ENCODE data around the gene LRP1B. TPM values are rescaled to one million over a fixed set of nuclear protein-coding genes. Genes with fewer than 3 reads are reported as not detected.

The LRP1B gene
- polyA plus RNA-seq, 2 of the 4 experiments (the other 2 are of a cell fraction), result 0.03 TPM; not detected in 1

GRCh38 chr2:141055531-141055930 lies 1075.3 kb downstream of the LRP1B start (continued):
- no peak for TF ChIP-seq ZC3H11A (IDR thresholded peaks at IDR 0.05)
- no peak for TF ChIP-seq JUN (IDR thresholded peaks at IDR 0.05)
- TF ChIP-seq NPAS2 (CRISPR knock-in tag; IDR thresholded peaks at IDR 0.05; ENCODE audit: borderline replicate concordance), result no peak
- no peak for TF ChIP-seq HOXB13 (CRISPR knock-in tag; IDR thresholded peaks at IDR 0.05; ENCODE audit: low read depth)
- TF ChIP-seq FOSL2 (IDR thresholded peaks at IDR 0.05), result no peak
- TF ChIP-seq FOSL2 (CRISPR knock-in tag; IDR thresholded peaks at IDR 0.05), result no peak
- TF ChIP-seq HDAC2 (IDR thresholded peaks at IDR 0.05), result no peak
- TF ChIP-seq ZSCAN20 (CRISPR knock-in tag; IDR thresholded peaks at IDR 0.05), result no peak
- no peak for TF ChIP-seq FOXS1 (CRISPR knock-in tag; IDR thresholded peaks at IDR 0.05)
- no peak for TF ChIP-seq RARB (CRISPR knock-in tag; IDR thresholded peaks at IDR 0.05)

DNA sequence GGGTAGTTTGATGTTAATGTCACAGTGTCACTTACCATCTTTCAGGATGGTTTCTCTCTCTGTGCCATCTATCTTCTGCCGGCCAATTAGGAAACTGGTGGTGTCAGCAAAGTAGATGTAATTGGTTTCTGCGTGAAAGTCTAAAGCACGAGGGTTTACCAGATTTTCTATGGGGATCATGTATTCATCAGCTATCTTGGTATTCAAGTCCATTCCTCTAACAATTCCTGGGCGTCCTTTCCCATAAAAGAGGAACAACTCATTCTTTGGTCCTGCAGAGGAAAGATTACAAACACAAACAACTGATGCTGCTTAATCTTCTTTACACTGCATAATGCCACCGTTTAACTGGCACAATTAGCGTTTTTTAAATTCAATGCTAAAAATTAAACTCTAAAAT lies 1081.9 kb downstream of the LRP1B start:
- TF ChIP-seq MAZ (IDR thresholded peaks at IDR 0.05; ENCODE audit: borderline replicate concordance, low read depth, low read length) (no peak), PBX3 (IDR thresholded peaks at IDR 0.05) (no peak), CHD2 (IDR thresholded peaks at IDR 0.05; ENCODE audit: low read length, partially characterized antibody) (no peak), RAD21 (conservative IDR thresholded peaks at IDR 0.05 in 1 of 2, IDR thresholded peaks at IDR 0.05 in 1 of 2) (no peak), RFX5 (IDR thresholded peaks at IDR 0.05) (no peak), KDM5A (IDR thresholded peaks at IDR 0.05) (no peak), ZSCAN20 (CRISPR knock-in tag; IDR thresholded peaks at IDR 0.05) (no peak), NFE2L2 (conservative IDR thresholded peaks at IDR 0.05; ENCODE audit: low read length) (no peak), SMC3 (IDR thresholded peaks at IDR 0.05) (no peak), EHF (CRISPR knock-in tag; IDR thresholded peaks at IDR 0.05) (no peak)
- TF ChIP-seq, protein P1, sequence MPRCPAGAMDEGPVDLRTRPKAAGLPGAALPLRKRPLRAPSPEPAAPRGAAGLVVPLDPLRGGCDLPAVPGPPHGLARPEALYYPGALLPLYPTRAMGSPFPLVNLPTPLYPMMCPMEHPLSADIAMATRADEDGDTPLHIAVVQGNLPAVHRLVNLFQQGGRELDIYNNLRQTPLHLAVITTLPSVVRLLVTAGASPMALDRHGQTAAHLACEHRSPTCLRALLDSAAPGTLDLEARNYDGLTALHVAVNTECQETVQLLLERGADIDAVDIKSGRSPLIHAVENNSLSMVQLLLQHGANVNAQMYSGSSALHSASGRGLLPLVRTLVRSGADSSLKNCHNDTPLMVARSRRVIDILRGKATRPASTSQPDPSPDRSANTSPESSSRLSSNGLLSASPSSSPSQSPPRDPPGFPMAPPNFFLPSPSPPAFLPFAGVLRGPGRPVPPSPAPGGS (IDR thresholded peaks at IDR 0.05), result no peak
- Histone ChIP-seq H3K4me1 (no peaks in the 10 kb centered on the region), H3K4me3 (no peak overlapping the region), H3K27ac (no peak overlapping the region), H3K4me2 (no peak overlapping the region), H3K9me3 (no peaks in the 10 kb centered on the region)
- 41% methylated on average over 6 of the region's 6 CpGs for WGBS (ENCODE audit: missing lambda C conversion rate)
- no peak for FAIRE-seq
- ChIA-PET CTCF (no interaction called here), POLR2A (no interaction called here)
- no peak for DNase-seq (ENCODE audit: low read depth in 1 of 2, low spot score in 1 of 2)
- ATAC-seq, result no peak

DNA sequence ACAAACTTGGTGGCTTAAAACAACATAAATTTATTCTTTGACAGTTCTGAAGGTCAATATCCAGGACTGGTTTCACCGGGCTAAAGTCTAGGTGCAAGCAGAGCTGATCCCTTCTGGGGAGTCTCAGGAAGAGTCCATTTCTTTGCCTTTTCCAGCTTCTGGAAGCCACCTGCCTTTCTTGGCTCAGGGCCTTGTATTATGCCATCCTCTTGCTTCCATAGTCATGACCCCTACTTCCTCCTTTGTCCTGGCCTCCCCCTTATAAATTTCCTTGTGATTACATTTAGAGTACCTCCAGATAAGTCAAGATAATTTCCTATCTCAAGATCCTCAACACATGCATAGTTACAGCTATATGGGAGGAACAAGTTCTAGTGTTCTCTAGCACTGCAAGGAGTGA lies 1089.5 kb downstream of the LRP1B start:
- 50% methylated on average over 1 of the region's 1 CpG for WGBS (ENCODE audit: missing lambda C conversion rate)
- FAIRE-seq (no peak), DNase-seq (ENCODE audit: low read depth in 1 of 2, low spot score in 1 of 2) (no peak), ATAC-seq (no peak)
- H3K27ac ChIP-seq, result no peak overlapping the region
- TF ChIP-seq HOXB13 (CRISPR knock-in tag; IDR thresholded peaks at IDR 0.05; ENCODE audit: low read depth), result no peak
- POLR2A ChIA-PET, result no interaction called here
- H3K9me3 ChIP-seq, result no peaks in the 10 kb centered on the region
- H3K4me1 ChIP-seq, result no peaks in the 10 kb centered on the region
- H3K4me2 ChIP-seq, result no peak overlapping the region
- CTCF ChIA-PET, result no interaction called here
- H3K4me3 ChIP-seq, result no peak overlapping the region

- POLR2A ChIA-PET, result no interaction called here
- no peak for DNase-seq (ENCODE audit: low read depth in 1 of 2, low spot score in 1 of 2)
- Histone ChIP-seq H3K4me3 (no peak overlapping the region), H3K9me3 (no peaks in the 10 kb centered on the region), H3K4me1 (no peaks in the 10 kb centered on the region), H3K27ac (no peak overlapping the region), H3K4me2 (no peak overlapping the region)
- TF ChIP-seq KDM1A (IDR thresholded peaks at IDR 0.05; ENCODE audit: low read depth) (no peak), ZC3H11A (IDR thresholded peaks at IDR 0.05) (no peak), NR3C1 (IDR thresholded peaks at IDR 0.05) (no peak), CBX2 (IDR thresholded peaks at IDR 0.05; ENCODE audit: borderline replicate concordance, low read depth) (no peak), CHD4 (IDR thresholded peaks at IDR 0.05; ENCODE audit: borderline replicate concordance) (no peak), HEYL (CRISPR knock-in tag; IDR thresholded peaks at IDR 0.05) (no peak), MYC (IDR thresholded peaks at IDR 0.05; ENCODE audit: borderline replicate concordance, low read length) (no peak), RNF2 (IDR thresholded peaks at IDR 0.05; ENCODE audit: borderline replicate concordance, low read depth) (no peak), POLR2A (IDR thresholded peaks at IDR 0.05; ENCODE audit: low read length) (no peak), FOXS1 (CRISPR knock-in tag; IDR thresholded peaks at IDR 0.05) (no peak), BHLHE40 (IDR thresholded peaks at IDR 0.05; ENCODE audit: low read depth, low read length) (no peak), RARB (CRISPR knock-in tag; IDR thresholded peaks at IDR 0.05) (no peak), PHF8 (IDR thresholded peaks at IDR 0.05; ENCODE audit: borderline replicate concordance, low read depth) (no peak), EHMT2 (IDR thresholded peaks at IDR 0.05; ENCODE audit: low read depth) (no peak)
- TF ChIP-seq, protein P2, sequence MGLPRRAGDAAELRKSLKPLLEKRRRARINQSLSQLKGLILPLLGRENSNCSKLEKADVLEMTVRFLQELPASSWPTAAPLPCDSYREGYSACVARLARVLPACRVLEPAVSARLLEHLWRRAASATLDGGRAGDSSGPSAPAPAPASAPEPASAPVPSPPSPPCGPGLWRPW (IDR thresholded peaks at IDR 0.05), result no peak
- TF ChIP-seq, protein P3, sequence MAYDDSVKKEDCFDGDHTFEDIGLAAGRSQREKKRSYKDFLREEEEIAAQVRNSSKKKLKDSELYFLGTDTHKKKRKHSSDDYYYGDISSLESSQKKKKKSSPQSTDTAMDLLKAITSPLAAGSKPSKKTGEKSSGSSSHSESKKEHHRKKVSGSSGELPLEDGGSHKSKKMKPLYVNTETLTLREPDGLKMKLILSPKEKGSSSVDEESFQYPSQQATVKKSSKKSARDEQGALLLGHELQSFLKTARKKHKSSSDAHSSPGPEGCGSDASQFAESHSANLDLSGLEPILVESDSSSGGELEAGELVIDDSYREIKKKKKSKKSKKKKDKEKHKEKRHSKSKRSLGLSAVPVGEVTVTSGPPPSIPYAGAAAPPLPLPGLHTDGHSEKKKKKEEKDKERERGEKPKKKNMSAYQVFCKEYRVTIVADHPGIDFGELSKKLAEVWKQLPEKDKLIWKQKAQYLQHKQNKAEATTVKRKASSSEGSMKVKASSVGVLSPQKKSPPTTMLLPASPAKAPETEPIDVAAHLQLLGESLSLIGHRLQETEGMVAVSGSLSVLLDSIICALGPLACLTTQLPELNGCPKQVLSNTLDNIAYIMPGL (CRISPR knock-in tag; IDR thresholded peaks at IDR 0.05; ENCODE audit: borderline replicate concordance), result no peak
- CTCF ChIA-PET, result no interaction called here
- no peak for FAIRE-seq
- 7% methylated on average over 2 of the region's 2 CpGs for WGBS (ENCODE audit: missing lambda C conversion rate)
- ATAC-seq, result no peak
Observed at GRCh38 chr2:141038341-141038740, 1092.5 kb downstream of the LRP1B start.

Measured in A549 (cell line).